IPS-18c (cell line): ENCODE measurements around the gene KIF5C.

Experiments
- H3K4me3 ChIP-seq: 2 replicates; pipeline ENCODE4 v1.7.0; 2013; ENCODE audit warnings: low read depth, mild to moderate bottlenecking, low read length, moderate library complexity; ENCODE audit not compliant: insufficient read depth
- H3K9me3 ChIP-seq: one replicate; pipeline ENCODE4 v1.6.1; 2013; ENCODE audit warnings: mild to moderate bottlenecking, low read length, moderate library complexity; ENCODE audit not compliant: control insufficient read depth, insufficient read depth

Gene KIF5C

DNA sequence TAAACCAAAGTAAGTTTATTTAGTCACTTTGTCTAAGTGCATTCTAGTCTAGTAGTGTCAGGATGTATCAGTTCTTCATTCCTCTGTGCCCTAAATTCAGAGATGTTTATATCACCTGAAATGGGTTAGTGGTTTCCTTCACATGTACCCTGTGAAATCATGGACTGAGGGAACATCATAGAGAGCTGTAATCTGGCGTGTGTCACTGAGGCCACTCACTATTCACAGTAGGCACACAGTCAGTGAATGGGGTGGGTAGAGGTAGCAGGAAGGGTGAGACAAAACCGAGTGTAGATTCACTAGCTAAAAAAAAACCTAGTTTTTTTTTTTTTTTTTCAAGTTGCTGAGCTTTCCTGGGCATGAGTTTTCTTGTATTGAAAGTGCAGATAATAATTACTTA, 5.6 kb downstream of the KIF5C start:
- H3K4me3 ChIP-seq: no peak overlapping the region
- H3K9me3 ChIP-seq: no peaks in the 10 kb centered on the region

DNA sequence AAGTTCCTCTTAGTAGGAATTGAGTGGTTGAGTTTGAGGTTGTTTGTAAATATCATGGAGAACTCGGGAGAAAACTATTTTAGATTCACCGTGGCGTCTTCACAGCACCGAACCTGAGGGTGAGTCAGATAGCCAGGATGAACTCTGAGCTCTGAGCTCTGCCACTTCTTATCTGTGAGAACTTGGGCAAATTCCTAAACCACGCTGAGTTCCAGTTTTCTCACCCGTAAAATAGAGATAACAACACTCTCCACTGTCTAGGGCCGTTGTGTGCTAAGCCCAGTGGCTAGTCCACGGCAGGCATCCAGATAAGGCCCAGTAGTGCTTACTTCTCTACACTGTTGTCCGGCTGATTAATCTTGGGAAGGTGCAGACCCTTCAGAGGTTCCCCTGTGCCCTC, 7.0 kb downstream of the KIF5C start:
- no peaks in the 10 kb centered on the region for H3K9me3 ChIP-seq
- no peak overlapping the region for H3K4me3 ChIP-seq

DNA sequence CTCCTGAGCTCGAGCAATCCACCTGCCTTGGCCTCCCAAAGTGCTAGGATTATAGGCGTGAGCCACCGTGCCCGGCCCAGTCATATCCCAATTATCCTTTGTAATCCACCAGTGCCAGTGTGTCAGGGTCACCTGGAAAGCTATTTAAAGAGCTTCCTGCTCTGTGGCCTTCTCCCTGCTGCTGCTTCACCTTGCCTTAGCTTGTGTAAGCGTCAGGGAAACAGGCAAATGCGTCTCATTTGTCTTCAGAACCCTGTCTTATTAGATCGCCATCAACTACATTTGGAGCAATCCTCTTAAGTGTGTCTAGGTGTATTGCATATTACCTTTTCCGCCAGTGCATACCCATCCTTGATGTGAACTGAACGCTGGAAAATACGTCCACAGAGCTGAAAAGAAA, 10.2 kb downstream of the KIF5C start:
- Histone ChIP-seq H3K4me3 (no peak overlapping the region), H3K9me3 (no peaks in the 10 kb centered on the region)

DNA sequence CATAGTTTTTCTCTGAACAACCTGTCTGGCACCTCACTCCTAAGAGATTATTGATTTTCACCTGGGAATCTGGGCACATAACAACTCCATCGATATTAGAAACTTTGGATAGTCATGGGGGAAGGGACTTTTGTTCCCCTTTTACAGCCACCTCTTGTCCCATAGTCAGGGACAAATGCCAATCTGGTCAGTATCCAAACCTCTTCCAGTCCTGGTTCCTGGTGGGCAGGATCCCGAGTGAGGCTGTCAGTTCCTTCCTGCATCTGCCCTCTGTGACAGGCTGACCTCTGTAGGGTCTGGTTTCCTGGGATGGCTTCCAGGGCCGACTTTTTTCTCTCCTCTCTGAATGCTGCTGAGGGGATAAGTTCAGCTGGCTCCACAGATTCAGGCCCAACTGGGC, 11.0 kb downstream of the KIF5C start:
- Histone ChIP-seq H3K9me3 (no peaks in the 10 kb centered on the region), H3K4me3 (no peak overlapping the region)

DNA sequence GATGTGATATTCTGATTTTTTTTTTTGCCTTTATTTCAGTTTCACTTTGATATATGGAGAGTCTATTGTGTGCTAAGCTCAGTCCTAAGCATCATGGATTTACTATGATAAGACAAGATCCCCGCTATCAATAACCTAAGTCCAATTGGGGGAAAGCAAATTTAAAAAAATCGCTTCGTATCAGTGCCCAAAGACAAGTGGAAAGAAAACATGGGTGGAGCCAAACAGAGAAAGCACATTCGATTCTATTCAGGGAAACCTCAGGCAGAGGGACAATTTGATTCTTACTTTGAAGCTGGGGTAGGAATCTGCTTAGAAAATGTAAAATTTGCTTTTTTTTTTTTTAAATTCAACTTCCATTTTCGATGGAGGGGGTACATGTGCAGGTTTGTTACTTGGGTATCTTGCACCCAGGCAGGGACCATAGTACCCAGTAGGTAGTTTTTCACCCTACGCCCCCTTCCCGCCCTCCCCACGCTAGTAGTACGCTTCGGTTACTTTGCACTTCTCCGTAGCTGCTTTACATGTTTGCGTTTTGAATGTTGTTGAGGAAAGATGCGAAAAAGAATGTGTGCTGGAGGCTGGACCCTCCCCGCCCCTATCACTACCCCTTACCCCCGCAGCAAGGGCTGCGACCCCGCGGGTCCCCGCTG, 12.4 kb downstream of the KIF5C start:
- H3K4me3 ChIP-seq: peak overlapping the region; percentile 62
- H3K9me3 ChIP-seq: no peaks in the 10 kb centered on the region

DNA sequence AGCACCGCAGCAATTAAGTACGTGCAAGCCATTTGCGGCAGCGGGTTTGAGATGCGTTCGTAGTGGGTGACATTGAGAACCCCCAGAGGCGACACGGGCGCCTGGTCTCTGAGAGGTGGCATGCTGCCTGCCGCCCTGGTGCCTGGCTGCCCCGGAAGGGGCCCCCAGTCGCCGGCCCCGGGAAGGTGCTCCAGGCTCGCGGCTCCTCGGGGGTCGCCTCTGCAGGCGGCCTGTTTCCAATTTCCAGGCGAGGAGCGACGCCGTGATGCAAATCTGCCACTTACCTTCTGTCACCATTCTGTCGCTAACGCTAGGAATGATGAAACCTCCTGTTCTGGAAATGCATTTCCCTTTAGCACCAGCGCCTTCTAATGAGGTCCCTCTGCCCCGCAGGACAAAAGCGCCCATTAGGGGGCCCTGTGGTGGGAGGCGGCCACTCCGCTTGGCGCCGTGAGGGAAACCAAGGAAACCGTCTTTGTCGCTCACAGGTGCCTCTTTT, 13.0 kb downstream of the KIF5C start:
- no peaks in the 10 kb centered on the region for H3K9me3 ChIP-seq
- H3K4me3 ChIP-seq: peak overlapping the region; percentile 62

DNA sequence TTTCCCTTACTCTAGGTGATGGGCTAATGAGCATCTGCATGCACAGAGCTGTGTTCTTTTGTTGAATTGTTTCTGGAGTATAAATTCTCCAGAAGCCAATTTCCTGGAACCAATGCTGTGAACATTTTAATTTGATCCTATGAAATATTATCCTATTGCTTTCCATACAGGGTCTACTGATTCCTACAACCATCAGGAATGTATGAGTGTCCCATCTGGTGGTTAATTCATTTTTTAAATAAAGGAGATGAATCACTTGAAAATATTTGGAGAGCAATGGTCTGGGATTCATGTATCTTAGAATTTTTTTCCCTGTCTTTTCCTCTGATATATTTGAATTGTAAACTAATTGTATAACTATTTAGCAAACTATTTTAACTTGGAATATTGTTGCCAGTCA, 14.0 kb downstream of the KIF5C start:
- Histone ChIP-seq H3K4me3 (no peak overlapping the region), H3K9me3 (no peaks in the 10 kb centered on the region)

DNA sequence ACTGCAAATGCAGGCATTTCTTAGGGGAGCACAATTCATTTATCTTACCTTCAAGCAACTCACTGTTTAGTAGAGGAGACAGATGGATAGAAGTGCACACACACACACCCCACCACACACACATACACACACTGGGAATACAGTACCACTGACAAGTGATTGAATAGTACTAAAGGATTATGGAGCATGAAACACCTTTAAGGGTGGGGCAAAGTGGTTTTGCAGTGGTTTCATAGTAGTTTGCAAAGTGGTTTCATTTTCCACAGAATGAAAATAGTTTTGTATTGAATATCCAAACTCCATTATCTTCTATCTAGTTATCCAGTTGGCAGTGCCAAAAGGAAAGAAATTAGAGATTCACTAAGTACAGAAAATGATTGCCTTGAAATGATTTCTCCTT, 18.9 kb downstream of the KIF5C start:
- Histone ChIP-seq H3K9me3 (no peaks in the 10 kb centered on the region), H3K4me3 (no peak overlapping the region)

DNA sequence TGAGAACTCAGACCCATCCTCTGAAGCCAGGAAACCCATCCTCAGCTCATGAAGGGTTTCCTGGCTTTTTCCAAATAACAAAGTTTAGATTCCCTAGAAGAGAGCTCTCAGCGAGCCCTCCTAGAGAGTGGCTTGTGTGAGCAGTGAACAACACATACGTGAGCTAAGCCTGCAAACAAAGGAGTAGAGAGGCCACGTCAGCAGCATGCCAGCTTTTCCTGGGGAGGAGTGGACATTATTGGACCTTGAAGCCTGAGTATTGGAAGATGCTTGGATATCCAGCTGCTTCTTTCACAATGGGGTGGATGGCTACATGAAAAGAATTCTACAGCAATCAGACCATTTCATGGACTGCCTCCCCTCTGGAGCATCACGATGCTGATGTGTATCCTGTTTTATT, 21.1 kb downstream of the KIF5C start:
- H3K4me3 ChIP-seq: no peak overlapping the region
- H3K9me3 ChIP-seq: no peaks in the 10 kb centered on the region

DNA sequence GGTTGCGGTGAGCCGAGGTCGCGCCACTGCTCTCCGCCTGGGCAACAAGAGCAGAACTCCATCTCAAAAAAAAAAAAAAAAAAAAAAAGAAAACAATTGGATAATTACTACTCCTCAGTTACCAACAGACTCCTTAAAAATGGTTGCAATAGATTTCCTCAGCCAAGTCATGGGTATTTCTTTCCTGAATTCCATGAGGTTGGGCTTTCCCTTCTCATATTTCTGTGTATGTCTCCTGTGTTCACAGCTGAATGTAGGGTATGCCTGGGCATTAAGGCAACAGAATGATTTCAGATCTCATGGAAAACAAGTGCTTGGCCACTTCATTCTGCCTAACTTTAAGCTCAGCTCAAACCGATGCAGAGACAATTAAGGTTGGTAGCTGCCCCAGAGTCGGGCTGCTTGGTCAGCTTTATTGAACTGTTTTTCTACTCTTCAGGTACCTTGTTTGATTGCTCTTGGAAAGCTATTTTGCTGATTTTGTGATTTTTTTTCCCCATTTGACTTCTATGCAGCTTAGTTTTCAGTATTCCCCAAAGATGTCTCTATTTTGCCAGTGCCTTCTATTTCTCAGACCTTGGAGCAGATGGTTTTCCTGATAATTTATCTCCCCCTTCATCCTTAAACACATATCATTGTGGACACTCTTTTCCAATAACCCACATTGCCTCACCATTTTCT, 24.8 kb downstream of the KIF5C start:
- H3K9me3 ChIP-seq: no peaks in the 10 kb centered on the region
- no peak overlapping the region for H3K4me3 ChIP-seq

DNA sequence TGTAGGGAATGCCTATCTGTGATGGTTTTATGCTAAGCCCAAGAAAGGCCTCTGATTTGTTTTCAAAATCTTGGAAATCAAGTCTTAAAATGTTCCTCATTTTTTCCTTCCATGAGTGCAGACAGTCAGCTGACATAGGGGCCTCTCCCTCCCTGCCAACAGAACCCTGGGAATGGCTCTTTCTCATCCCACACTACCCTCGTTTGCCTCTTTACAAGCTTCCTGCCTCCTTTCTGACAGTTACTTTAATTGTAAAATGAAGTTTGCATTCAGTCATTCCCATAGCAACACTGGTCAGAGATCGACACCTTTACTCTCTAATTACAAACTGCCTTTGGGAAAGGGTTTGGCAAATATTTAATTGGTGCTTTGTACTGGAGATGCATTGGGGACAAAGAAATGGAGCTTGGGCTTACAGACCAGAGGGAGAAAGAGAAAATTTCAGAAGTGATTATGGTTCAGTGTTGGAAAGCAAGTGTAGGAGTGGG, 25.4 kb downstream of the KIF5C start:
- Histone ChIP-seq H3K9me3 (no peaks in the 10 kb centered on the region), H3K4me3 (no peak overlapping the region)

DNA sequence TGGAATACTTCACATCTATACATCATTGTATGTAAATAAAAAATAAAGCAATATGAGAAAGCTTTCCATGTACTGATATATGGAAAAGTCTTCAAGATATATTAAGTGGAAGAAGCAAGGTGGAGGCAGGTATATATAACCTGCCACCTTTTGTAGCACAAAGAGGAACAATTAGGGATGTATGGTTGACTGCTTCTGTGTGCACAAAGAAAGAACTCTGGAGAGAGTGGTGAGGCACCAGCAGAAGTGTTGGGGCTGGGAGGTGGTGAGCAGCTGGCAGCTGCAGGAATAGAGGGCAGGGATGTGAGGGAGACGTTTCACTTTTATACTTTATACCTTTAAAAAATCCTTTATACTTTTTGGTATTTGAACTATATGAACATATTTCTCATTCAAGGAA, 26.1 kb downstream of the KIF5C start:
- no peak overlapping the region for H3K4me3 ChIP-seq
- no peaks in the 10 kb centered on the region for H3K9me3 ChIP-seq

DNA sequence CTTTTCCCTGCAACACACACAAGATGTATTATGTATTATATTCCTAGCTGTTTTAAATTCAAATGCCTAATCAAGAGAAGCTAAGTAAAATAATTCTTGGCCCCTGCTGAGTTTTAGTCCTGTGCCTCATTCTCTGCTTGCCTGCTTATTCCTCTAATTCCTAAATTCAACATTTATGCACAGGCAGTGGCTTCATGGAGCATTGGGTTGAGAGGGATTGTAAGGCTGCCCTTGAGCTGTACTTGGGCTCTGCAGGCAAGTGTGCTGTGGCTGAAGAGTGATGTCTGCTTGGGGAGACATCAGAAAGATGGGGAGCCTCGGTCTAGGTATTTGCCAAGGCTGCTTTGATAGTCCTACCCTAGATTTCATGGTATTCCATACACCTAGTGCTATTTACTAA, 27.8 kb downstream of the KIF5C start:
- Histone ChIP-seq H3K4me3 (no peak overlapping the region), H3K9me3 (no peaks in the 10 kb centered on the region)

DNA sequence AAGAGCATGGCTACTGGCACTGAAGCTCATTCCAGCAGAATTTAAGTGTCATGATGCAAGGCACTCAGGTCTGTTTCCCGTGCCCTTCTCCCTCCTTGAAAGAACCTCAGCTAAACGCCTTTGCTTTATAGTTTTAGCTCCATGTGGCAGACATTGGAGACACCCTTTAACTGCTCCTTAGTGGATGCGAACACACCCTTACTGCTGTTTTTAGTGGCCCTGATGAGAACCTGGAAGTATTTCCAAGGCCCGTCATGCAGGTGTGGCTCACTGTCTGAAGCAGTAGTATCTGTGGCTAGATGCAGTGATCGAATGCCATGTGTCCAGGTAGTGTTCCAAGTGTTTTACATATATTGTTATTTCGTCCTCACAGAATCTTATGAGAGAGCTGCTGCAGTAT, 28.3 kb downstream of the KIF5C start:
- Histone ChIP-seq H3K9me3 (no peaks in the 10 kb centered on the region), H3K4me3 (no peak overlapping the region)

DNA sequence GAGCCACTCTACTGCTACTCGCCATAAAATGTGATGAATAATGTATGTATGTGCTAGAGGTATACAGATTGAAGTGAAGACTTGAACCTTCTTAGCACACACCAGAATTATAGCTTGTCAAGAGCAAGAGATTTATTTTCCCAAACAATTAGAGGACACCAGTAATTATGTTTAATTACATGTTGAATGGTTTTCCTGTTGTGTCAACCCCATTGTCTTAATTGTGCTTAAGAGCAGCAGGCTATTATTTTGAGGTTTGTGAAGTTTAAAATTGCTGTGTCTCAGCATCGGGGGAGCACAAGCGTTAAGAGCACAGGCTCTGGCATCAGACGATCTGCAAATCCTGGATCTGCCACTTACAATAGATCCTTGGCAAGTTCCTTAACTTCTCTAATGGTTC, 29.0 kb downstream of the KIF5C start:
- Histone ChIP-seq H3K4me3 (no peak overlapping the region), H3K9me3 (no peaks in the 10 kb centered on the region)

DNA sequence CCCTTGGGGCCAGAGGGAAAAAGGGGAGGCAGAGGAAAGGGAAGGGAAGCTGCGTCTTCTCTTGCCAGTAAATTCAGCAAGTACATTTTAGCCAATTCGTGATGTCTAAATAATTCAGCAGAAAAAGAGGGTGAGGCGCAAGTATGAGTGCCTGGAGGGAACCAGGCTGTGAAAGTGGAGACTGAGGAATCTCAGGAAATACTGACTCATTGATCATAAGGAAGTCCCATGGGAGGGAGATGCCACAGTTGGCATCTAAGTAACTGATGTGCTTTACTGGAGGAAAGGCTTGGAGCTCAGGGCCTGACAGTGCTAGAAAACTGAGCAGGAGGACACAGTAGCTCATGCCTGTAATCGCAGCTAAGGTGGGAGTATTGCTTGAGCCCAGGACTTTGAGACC, 31.1 kb downstream of the KIF5C start:
- no peak overlapping the region for H3K4me3 ChIP-seq
- H3K9me3 ChIP-seq: no peaks in the 10 kb centered on the region

DNA sequence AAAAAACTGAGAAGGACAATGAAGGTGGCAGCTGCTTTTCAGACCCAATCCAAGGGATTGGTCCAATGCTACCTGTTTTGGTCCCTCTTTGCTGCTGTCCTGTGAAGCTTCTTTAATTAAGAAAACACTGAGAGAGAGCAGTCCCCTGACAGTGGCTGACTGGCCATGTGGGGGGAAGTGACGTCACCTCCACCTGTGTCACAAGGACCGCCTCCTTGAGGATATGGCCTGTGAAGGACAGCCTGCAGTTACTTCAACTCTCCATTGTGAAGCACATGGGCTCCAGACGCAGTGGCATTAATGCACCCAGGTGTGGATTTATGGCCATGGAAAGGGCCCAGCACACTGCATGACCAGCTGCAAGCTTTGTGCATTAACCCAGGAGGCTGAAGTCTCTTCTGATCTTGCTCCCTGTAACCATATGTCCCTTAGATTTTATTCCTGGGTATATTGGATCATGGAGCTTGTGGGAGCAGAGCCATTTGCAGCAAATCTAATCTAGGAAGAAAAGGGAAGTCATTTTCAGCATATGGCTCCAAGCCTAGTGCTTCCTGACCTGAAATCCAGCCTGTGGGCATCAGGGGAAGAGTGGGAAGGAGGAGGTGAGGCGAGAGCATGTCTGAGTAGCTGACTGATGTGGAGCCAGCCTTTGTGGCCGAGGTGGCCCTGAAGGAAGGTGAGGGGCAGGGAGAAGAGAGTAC, 32.2 kb downstream of the KIF5C start:
- Histone ChIP-seq H3K4me3 (no peak overlapping the region), H3K9me3 (no peaks in the 10 kb centered on the region)

DNA sequence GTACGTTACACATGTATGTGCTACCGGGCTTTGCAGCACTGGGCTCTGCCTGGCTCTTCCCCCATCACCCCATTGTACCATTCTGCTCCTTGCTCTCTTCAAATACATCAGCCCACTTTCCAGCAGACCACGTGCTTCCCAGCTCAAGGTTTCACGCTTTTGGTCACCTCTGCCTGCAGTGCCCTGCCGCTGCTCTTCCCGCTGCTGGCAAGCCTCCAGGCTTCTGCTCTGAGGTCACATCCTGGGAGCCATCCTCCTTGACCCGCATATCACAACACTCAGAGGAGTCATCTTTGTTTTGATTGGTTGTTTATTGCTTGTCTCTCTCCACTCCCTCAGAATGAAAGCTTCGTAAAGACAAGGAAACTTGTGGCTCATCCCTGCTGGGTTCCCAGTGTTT, 34.1 kb downstream of the KIF5C start:
- Histone ChIP-seq H3K9me3 (no peaks in the 10 kb centered on the region), H3K4me3 (no peak overlapping the region)
